ENCODE data around the gene HELQ. TPM values are rescaled to one million over a fixed set of nuclear protein-coding genes. Genes with fewer than 3 reads are reported as not detected.
A peak's percentile ranks its signal among the peaks of the same experiment; 100 is the strongest.

HELQ gene
- total and polyA plus RNA-seq, 2 of the 13 experiments (the other 11 are each of a cell fraction or from before 2014, with no cell fraction given): 6.6 to 10.8 TPM

GRCh38 chr4:83369831-83370639 lies 85.6 kb downstream of the HELQ start:
- H3K9ac ChIP-seq (ENCODE audit: insufficient read depth, low read depth, low read length): no peak overlapping the region
- no TSS peak for BruUV-seq (replicated peaks)
- H3K36me3 ChIP-seq (replicated peaks in 1 of 2; ENCODE audit: control insufficient read depth in 1 of 2, insufficient read depth in 2 of 2, low read length in 2 of 2): no peaks in the 10 kb centered on the region
- FAIRE-seq (peak; percentile 12), DNase-seq (ENCODE audit: low spot score) (peak; percentile 44), ATAC-seq (peak; percentile 90)
- ChIA-PET CTCF (ENCODE audit: low intra/inter-chr PET ratio, low total read pairs) (no interaction called here), POLR2A (no interaction called here)
- peaks cover 47% of the 10 kb centered on the region for H3K4me1 ChIP-seq (ENCODE audit: insufficient read depth, low read length)
- H3K27ac ChIP-seq (ENCODE audit: extremely low read length, insufficient read depth, low read length): no peak overlapping the region
- no peaks in the 10 kb centered on the region for H4K20me1 ChIP-seq (ENCODE audit: insufficient read depth, low read length)
- no peak overlapping the region for H2AFZ ChIP-seq (ENCODE audit: low read length)
- no peaks in the 10 kb centered on the region for H3K79me2 ChIP-seq (ENCODE audit: insufficient read depth, low read length)
- WGBS (ENCODE audit: low lambda C conversion rate): 0% methylated on average over 3 of the region's 4 CpGs
- no peak overlapping the region; a peak in 1 of 6 replicates for H3K4me3 ChIP-seq (replicated peaks in 1 of 3; ENCODE audit: insufficient read depth in 1 of 3, low read depth in 2 of 3, low read length in 3 of 3)
- H3K4me2 ChIP-seq (ENCODE audit: low read depth, low read length): peak overlapping the region; percentile 44
- intact Hi-C loops (cut with micrococcal nuclease; ENCODE audit: unreplicated experiment) (loop anchor here (2.0 to 10.0 kb wide), 2 partner anchors 45 to 271 kb away; no protein-coding TSS in a partner anchor), in situ Hi-C loops (cut with HindIII; ENCODE audit: extremely low pct_ligation_motif_present, low pct_unique_long_range_greater_than_20kb) (loop anchor here (5.0 to 25.0 kb wide), 2 partner anchors 82 to 267 kb away; no protein-coding TSS in a partner anchor)
- no peaks in the 10 kb centered on the region for H3K9me3 ChIP-seq (ENCODE audit: low read length)
- no peaks in the 10 kb centered on the region for H3K27me3 ChIP-seq (ENCODE audit: control insufficient read depth in 1 of 2, insufficient read depth in 2 of 2, low read length in 2 of 2)
- no peak for TF ChIP-seq HMG20A (CRISPR knock-in tag; IDR thresholded peaks at IDR 0.05; ENCODE audit: borderline replicate concordance)
- peak; percentile 55 for TF ChIP-seq STAG1 (CRISPR knock-in tag; IDR thresholded peaks at IDR 0.05)
- no peak for TF ChIP-seq AKNA (CRISPR knock-in tag; IDR thresholded peaks at IDR 0.05; ENCODE audit: borderline replicate concordance)
- peak; percentile 50; the same call in 1 of the 2 replicates for TF ChIP-seq TFAP4 (IDR thresholded peaks at IDR 0.05; ENCODE audit: borderline replicate concordance, low read depth)
- no peak for TF ChIP-seq HMGXB4 (CRISPR knock-in tag; IDR thresholded peaks at IDR 0.05; ENCODE audit: borderline replicate concordance in 1 of 2, low read depth in 1 of 2)
- no peak for TF ChIP-seq NFE2L1 (CRISPR knock-in tag; IDR thresholded peaks at IDR 0.05; ENCODE audit: borderline replicate concordance)
- TF ChIP-seq ZNF556 (CRISPR knock-in tag; IDR thresholded peaks at IDR 0.05; ENCODE audit: borderline replicate concordance): no peak
- no peak for TF ChIP-seq ATAD3A (CRISPR knock-in tag; IDR thresholded peaks at IDR 0.05)
- no peak for TF ChIP-seq ZBTB1 (CRISPR knock-in tag; IDR thresholded peaks at IDR 0.05; ENCODE audit: borderline replicate concordance)
- 0 out of 2 replicates have a peak, but pooled peaks have one; percentile 14 for TF ChIP-seq ZNF652 (CRISPR knock-in tag; IDR thresholded peaks at IDR 0.05; ENCODE audit: borderline replicate concordance, low read depth)
- TF ChIP-seq FOXA1 (IDR thresholded peaks at IDR 0.05): no peak
- peak; percentile 18; the same call in 1 of the 2 replicates for TF ChIP-seq FOXA1 (CRISPR knock-in tag; IDR thresholded peaks at IDR 0.05)
- peak; percentile 69 for TF ChIP-seq CTCF (CRISPR knock-in tag; IDR thresholded peaks at IDR 0.05)
- no peak for TF ChIP-seq SIN3B (IDR thresholded peaks at IDR 0.05; ENCODE audit: low read length)
